ENCODE data around the gene ROR2. TPM values are rescaled to one million over a fixed set of nuclear protein-coding genes. Genes with fewer than 3 reads are reported as not detected.

The ROR2 gene
- polyA plus RNA-seq, 4 donors, result 0.54 to 5.6 (median 3.2) TPM; not detected in 1

GRCh38 chr9:91809581-91810285 lies 140.3 kb downstream of the ROR2 start:
- Histone ChIP-seq H3K9me3 (ENCODE audit: control insufficient read depth in 2 of 2, insufficient read depth in 1 of 2, low read depth in 1 of 2, low read length in 1 of 2) (no peaks in the 10 kb centered on the region), H3K36me3 (ENCODE audit: control insufficient read depth in 3 of 3, insufficient read depth in 2 of 3, low read depth in 1 of 3, low read length in 3 of 3) (peaks cover 0 to 19% (median 0%) of the 10 kb centered on the region in 3 donors), H3K4me1 (ENCODE audit: control insufficient read depth in 3 of 3, insufficient read depth in 2 of 3, low read depth in 1 of 3, low read length in 2 of 3) (peaks cover 0 to 5% (median 0%) of the 10 kb centered on the region in 3 donors), H3K4me3 (ENCODE audit: low read depth in 1 of 3, low read length in 3 of 3) (no peak overlapping the region), H3K27me3 (ENCODE audit: control insufficient read depth in 3 of 3, insufficient read depth in 3 of 3, low read length in 3 of 3) (no peaks in the 10 kb centered on the region), H3K27ac (ENCODE audit: low read depth in 1 of 3, low read length in 2 of 3) (no peak overlapping the region)
- WGBS, 3 donors, result 87 to 90% (median 87%) methylated on average over 24 of the region's 24 CpGs
- FAIRE-seq (no peak), DNase-seq (no peak)

- Histone ChIP-seq H3K9me3 (ENCODE audit: control insufficient read depth in 2 of 2, insufficient read depth in 1 of 2, low read depth in 1 of 2, low read length in 1 of 2) (no peaks in the 10 kb centered on the region), H3K4me1 (ENCODE audit: control insufficient read depth in 3 of 3, insufficient read depth in 2 of 3, low read depth in 1 of 3, low read length in 2 of 3) (peaks cover 0 to 3% (median 0%) of the 10 kb centered on the region in 3 donors), H3K27me3 (ENCODE audit: control insufficient read depth in 3 of 3, insufficient read depth in 3 of 3, low read length in 3 of 3) (no peaks in the 10 kb centered on the region), H3K36me3 (ENCODE audit: control insufficient read depth in 3 of 3, insufficient read depth in 2 of 3, low read depth in 1 of 3, low read length in 3 of 3) (peaks cover 0 to 16% (median 0%) of the 10 kb centered on the region in 3 donors), H3K27ac (ENCODE audit: low read depth in 1 of 3, low read length in 2 of 3) (no peak overlapping the region), H3K4me3 (ENCODE audit: low read depth in 1 of 3, low read length in 3 of 3) (no peak overlapping the region)
- FAIRE-seq, result no peak
- WGBS, 3 donors, result 82 to 86% (median 84%) methylated on average over 8 of the region's 8 CpGs
- DNase-seq, result no peak
These were observed 142.3 kb downstream of the ROR2 start for GRCh38 chr9:91807643-91808246.

GRCh38 chr9:91805031-91805430 lies 145.0 kb downstream of the ROR2 start:
- WGBS, 3 donors, result 76 to 82% (median 79%) methylated on average over 5 of the region's 5 CpGs
- FAIRE-seq, result no peak
- Histone ChIP-seq H3K27me3 (ENCODE audit: control insufficient read depth in 3 of 3, insufficient read depth in 3 of 3, low read length in 3 of 3) (no peaks in the 10 kb centered on the region), H3K9me3 (ENCODE audit: control insufficient read depth in 2 of 2, insufficient read depth in 1 of 2, low read depth in 1 of 2, low read length in 1 of 2) (no peaks in the 10 kb centered on the region), H3K27ac (ENCODE audit: low read depth in 1 of 3, low read length in 2 of 3) (no peak overlapping the region), H3K36me3 (ENCODE audit: control insufficient read depth in 3 of 3, insufficient read depth in 2 of 3, low read depth in 1 of 3, low read length in 3 of 3) (peaks cover 0 to 9% (median 0%) of the 10 kb centered on the region in 3 donors), H3K4me1 (ENCODE audit: control insufficient read depth in 3 of 3, insufficient read depth in 2 of 3, low read depth in 1 of 3, low read length in 2 of 3) (no peaks in the 10 kb centered on the region), H3K4me3 (ENCODE audit: low read depth in 1 of 3, low read length in 3 of 3) (no peak overlapping the region)
- DNase-seq, result no peak

GRCh38 chr9:91803970-91804752 lies 145.9 kb downstream of the ROR2 start:
- Histone ChIP-seq H3K9me3 (ENCODE audit: control insufficient read depth in 2 of 2, insufficient read depth in 1 of 2, low read depth in 1 of 2, low read length in 1 of 2) (no peaks in the 10 kb centered on the region), H3K36me3 (ENCODE audit: control insufficient read depth in 3 of 3, insufficient read depth in 2 of 3, low read depth in 1 of 3, low read length in 3 of 3) (no peaks in the 10 kb centered on the region), H3K4me1 (ENCODE audit: control insufficient read depth in 3 of 3, insufficient read depth in 2 of 3, low read depth in 1 of 3, low read length in 2 of 3) (peaks cover 0 to 3% (median 0%) of the 10 kb centered on the region in 3 donors), H3K4me3 (ENCODE audit: low read depth in 1 of 3, low read length in 3 of 3) (no peak overlapping the region), H3K27ac (ENCODE audit: low read depth in 1 of 3, low read length in 2 of 3) (no peak overlapping the region), H3K27me3 (ENCODE audit: control insufficient read depth in 3 of 3, insufficient read depth in 3 of 3, low read length in 3 of 3) (no peaks in the 10 kb centered on the region)
- FAIRE-seq, result no peak
- WGBS, 3 donors, result 70 to 79% (median 79%) methylated on average over 12 to 13 of the region's 13 CpGs
- DNase-seq, result no peak

GRCh38 chr9:91803151-91803940 lies 146.7 kb downstream of the ROR2 start:
- Histone ChIP-seq H3K9me3 (ENCODE audit: control insufficient read depth in 2 of 2, insufficient read depth in 1 of 2, low read depth in 1 of 2, low read length in 1 of 2) (no peaks in the 10 kb centered on the region), H3K36me3 (ENCODE audit: control insufficient read depth in 3 of 3, insufficient read depth in 2 of 3, low read depth in 1 of 3, low read length in 3 of 3) (no peaks in the 10 kb centered on the region), H3K27me3 (ENCODE audit: control insufficient read depth in 3 of 3, insufficient read depth in 3 of 3, low read length in 3 of 3) (no peaks in the 10 kb centered on the region), H3K27ac (ENCODE audit: low read depth in 1 of 3, low read length in 2 of 3) (no peak overlapping the region), H3K4me1 (ENCODE audit: control insufficient read depth in 3 of 3, insufficient read depth in 2 of 3, low read depth in 1 of 3, low read length in 2 of 3) (peaks cover 0 to 11% (median 2%) of the 10 kb centered on the region in 3 donors), H3K4me3 (ENCODE audit: low read depth in 1 of 3, low read length in 3 of 3) (no peak overlapping the region)
- no peak for FAIRE-seq
- no peak for DNase-seq
- WGBS, 3 donors, result 66 to 77% (median 68%) methylated on average over 8 of the region's 8 CpGs

- no peak overlapping the region for H3K27ac ChIP-seq (ENCODE audit: low read depth in 1 of 3, low read length in 2 of 3)
- FAIRE-seq (no peak), DNase-seq (no peak)
- no peaks in the 10 kb centered on the region for H3K27me3 ChIP-seq (ENCODE audit: control insufficient read depth in 3 of 3, insufficient read depth in 3 of 3, low read length in 3 of 3)
- H3K36me3 ChIP-seq (ENCODE audit: control insufficient read depth in 3 of 3, insufficient read depth in 2 of 3, low read depth in 1 of 3, low read length in 3 of 3), result no peaks in the 10 kb centered on the region
- no peaks in the 10 kb centered on the region for H3K9me3 ChIP-seq (ENCODE audit: control insufficient read depth in 2 of 2, insufficient read depth in 1 of 2, low read depth in 1 of 2, low read length in 1 of 2)
- peaks cover 0 to 13% (median 2%) of the 10 kb centered on the region in 3 donors for H3K4me1 ChIP-seq (ENCODE audit: control insufficient read depth in 3 of 3, insufficient read depth in 2 of 3, low read depth in 1 of 3, low read length in 2 of 3)
- WGBS, 3 donors, result 79 to 89% (median 86%) methylated on average over 5 of the region's 5 CpGs
- H3K4me3 ChIP-seq (ENCODE audit: low read depth in 1 of 3, low read length in 3 of 3), result no peak overlapping the region
These were observed 147.6 kb downstream of the ROR2 start for GRCh38 chr9:91802391-91802790.

- 70 to 78% (median 71%) methylated on average over 12 of the region's 12 CpGs for WGBS, 3 donors
- no peaks in the 10 kb centered on the region for H3K36me3 ChIP-seq (ENCODE audit: control insufficient read depth in 3 of 3, insufficient read depth in 2 of 3, low read depth in 1 of 3, low read length in 3 of 3)
- H3K4me3 ChIP-seq (ENCODE audit: low read depth in 1 of 3, low read length in 3 of 3), result no peak overlapping the region
- H3K4me1 ChIP-seq (ENCODE audit: control insufficient read depth in 3 of 3, insufficient read depth in 2 of 3, low read depth in 1 of 3, low read length in 2 of 3), result peaks cover 0 to 19% (median 2%) of the 10 kb centered on the region in 3 donors
- no peaks in the 10 kb centered on the region for H3K27me3 ChIP-seq (ENCODE audit: control insufficient read depth in 3 of 3, insufficient read depth in 3 of 3, low read length in 3 of 3)
- DNase-seq, result no peak
- no peak overlapping the region for H3K27ac ChIP-seq (ENCODE audit: low read depth in 1 of 3, low read length in 2 of 3)
- no peaks in the 10 kb centered on the region for H3K9me3 ChIP-seq (ENCODE audit: control insufficient read depth in 2 of 2, insufficient read depth in 1 of 2, low read depth in 1 of 2, low read length in 1 of 2)
- no peak for FAIRE-seq
These were observed 149.5 kb downstream of the ROR2 start for GRCh38 chr9:91800473-91801030.

Measured in small intestine (tissue), 7 donors.